PFSK-1 (cell line): ENCODE results near the gene EXOC4.

Source experiments
- POLR2AphosphoS5 ChIP-seq: IDR thresholded peaks from 2 replicates; pipeline ENCODE4 v1.6.1; 2012; ENCODE audit warnings: low read depth, mild to moderate bottlenecking, control low read depth, low read length, moderate library complexity
- TF ChIP-seq, protein P1 (sequence below), 2 experiments: IDR thresholded peaks; 2 replicates each; pipeline versions ENCODE4 v1.6.1 to v1.8.0; 2011 to 2012; ENCODE audit warnings: low read depth in 2 of 2, low read length in 2 of 2, control low read depth in 1 of 2, inconsistent platforms in 1 of 2, mild to moderate bottlenecking in 1 of 2, moderate library complexity in 1 of 2; ENCODE audit not compliant: insufficient read depth in 1 of 2

DNA sequence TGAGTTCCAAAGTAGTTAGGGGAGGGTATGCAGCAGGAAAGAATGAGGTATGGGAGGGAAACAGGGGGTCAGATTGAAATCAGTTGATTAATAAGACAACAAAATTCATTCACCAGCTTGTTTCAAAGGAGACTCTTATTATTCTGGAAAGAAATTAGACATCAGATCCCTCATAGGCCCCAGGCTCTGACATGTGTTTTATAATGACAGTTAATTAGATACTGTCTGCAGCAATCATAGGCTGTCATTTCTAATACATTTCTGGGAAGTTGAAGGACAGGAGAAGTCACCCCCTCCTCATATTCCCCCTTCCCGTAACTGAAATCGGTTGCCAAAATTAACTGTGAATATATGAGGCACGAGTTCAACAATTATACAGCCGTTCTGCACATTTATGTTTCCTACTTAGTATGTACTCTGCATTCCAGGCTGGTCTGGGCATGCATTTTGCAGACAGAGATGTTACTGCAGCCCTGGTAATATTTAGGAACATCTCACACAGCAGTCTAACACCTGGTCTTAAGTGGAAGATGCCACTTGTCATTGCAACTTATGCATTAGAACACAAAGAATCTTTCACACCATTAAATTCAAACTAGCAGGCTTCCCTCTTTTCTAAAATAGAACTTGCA, 519.0 kb downstream of the EXOC4 start:
- no peak for TF ChIP-seq POLR2AphosphoS5
- TF ChIP-seq, protein P1, sequence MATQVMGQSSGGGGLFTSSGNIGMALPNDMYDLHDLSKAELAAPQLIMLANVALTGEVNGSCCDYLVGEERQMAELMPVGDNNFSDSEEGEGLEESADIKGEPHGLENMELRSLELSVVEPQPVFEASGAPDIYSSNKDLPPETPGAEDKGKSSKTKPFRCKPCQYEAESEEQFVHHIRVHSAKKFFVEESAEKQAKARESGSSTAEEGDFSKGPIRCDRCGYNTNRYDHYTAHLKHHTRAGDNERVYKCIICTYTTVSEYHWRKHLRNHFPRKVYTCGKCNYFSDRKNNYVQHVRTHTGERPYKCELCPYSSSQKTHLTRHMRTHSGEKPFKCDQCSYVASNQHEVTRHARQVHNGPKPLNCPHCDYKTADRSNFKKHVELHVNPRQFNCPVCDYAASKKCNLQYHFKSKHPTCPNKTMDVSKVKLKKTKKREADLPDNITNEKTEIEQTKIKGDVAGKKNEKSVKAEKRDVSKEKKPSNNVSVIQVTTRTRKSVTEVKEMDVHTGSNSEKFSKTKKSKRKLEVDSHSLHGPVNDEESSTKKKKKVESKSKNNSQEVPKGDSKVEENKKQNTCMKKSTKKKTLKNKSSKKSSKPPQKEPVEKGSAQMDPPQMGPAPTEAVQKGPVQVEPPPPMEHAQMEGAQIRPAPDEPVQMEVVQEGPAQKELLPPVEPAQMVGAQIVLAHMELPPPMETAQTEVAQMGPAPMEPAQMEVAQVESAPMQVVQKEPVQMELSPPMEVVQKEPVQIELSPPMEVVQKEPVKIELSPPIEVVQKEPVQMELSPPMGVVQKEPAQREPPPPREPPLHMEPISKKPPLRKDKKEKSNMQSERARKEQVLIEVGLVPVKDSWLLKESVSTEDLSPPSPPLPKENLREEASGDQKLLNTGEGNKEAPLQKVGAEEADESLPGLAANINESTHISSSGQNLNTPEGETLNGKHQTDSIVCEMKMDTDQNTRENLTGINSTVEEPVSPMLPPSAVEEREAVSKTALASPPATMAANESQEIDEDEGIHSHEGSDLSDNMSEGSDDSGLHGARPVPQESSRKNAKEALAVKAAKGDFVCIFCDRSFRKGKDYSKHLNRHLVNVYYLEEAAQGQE (IDR thresholded peaks at IDR 0.05; ENCODE audit: insufficient read depth in 1 of 2, low read depth in 2 of 2, low read length in 2 of 2) = no peak
